ENCODE data around the gene GID4. TPM values are rescaled to one million over a fixed set of nuclear protein-coding genes. Genes with fewer than 3 reads are reported as not detected.
A peak's percentile ranks its signal among the peaks of the same experiment; 100 is the strongest.

Gene GID4
- total and polyA plus RNA-seq, 9 of the 15 experiments (the other 6 are each of a cell fraction or from before 2014, with no cell fraction given): 1.2 to 6.4 (median 3.7) TPM

DNA sequence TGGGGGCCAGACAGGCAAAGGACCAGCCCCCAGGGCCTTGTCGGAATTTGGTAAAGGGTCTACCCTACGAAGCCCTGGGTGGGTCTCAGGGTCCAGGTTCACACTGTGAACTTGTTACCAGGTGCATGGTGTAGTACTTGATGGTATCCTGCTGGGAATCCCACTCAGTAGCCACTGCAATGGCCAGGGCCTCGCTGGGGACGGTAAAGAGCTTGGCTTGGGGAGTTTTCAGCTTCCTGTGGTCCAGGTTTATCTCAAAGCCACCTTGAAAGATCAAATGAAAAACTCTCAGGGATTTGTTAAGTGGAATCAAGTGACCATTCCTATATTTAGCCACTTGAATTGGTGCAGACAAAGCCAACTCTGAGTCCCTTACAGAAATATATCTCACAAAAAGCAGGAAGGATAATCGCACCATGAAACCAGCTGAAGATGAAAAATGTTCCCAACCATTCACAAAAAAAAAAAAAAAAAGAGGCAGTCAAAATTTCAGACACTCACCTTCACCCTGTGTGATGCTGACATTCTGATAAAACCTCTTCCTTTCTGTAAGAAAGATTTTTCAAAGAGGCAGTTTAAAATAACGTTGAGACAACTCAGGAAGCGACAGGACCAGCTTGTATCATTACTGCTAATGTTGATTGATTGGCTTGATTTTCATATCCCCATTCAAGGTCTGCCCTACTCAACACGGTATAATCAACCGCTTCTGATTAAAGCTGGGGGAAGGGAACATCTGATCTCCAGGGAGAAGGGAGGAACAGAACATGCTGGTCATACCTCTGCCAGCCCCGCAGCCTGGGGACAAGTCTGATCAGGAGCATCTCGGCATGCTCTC lies 10.9 kb upstream of the GID4 start:
- peak in 1 of 4 experiments; percentile 15 for DNase-seq (ENCODE audit: extremely low read depth in 1 of 4, low spot score in 3 of 4)
- Histone ChIP-seq H3K79me2 (ENCODE audit: control insufficient read depth, insufficient read depth, low read length) (peaks cover 9% of the 10 kb centered on the region; the same call in 2 of the 3 replicates), H3K9me3 (replicated peaks; ENCODE audit: control insufficient read depth, insufficient read depth, low read depth, low read length) (no peaks in the 10 kb centered on the region), H2AFZ (ENCODE audit: low read depth, low read length) (no peak overlapping the region), H3K9ac (ENCODE audit: insufficient read depth in 1 of 2, low read depth in 2 of 2, low read length in 2 of 2) (peak overlapping the region in 1 of 2 experiments; percentile 36; a peak in 1 of 4 replicates), H3K4me3 (no peak overlapping the region), H3K4me2 (ENCODE audit: insufficient read depth, low read length) (no peak overlapping the region), H3K4me1 (replicated peaks in 1 of 2; ENCODE audit: control insufficient read depth in 2 of 2, insufficient read depth in 2 of 2, low read length in 2 of 2) (peaks cover 0 to 14% of the 10 kb centered on the region in 2 experiments; a peak in 3 of 5 replicates), H3K36me3 (ENCODE audit: control insufficient read depth, insufficient read depth, low read length) (peaks cover 22% of the 10 kb centered on the region; the same call in 2 of the 3 replicates), H3K27me3 (ENCODE audit: control insufficient read depth in 2 of 2, insufficient read depth in 2 of 2, low read length in 2 of 2) (no peaks in the 10 kb centered on the region), H4K20me1 (replicated peaks; ENCODE audit: control insufficient read depth, insufficient read depth, low read length) (no peaks in the 10 kb centered on the region; the same call in 1 of the 2 replicates), H3K9me1 (ENCODE audit: control insufficient read depth, insufficient read depth, low read length) (peaks cover 3% of the 10 kb centered on the region), H3K27ac (ENCODE audit: extremely low read depth, low read depth, low read length) (no peak overlapping the region)
- no peak for FAIRE-seq
- in situ Hi-C loops (cut with MboI) (loop anchor here (5.0 kb wide), 1 partner anchor 146 kb away; no protein-coding TSS in a partner anchor), intact Hi-C loops (cut with micrococcal nuclease) (no loop called here)
- no TSS peak for BruUV-seq (replicated peaks)
- WGBS (ENCODE audit: insufficient coverage, low coverage, missing lambda C conversion rate): 37% methylated on average over 9 of the region's 11 CpGs
- no peak for ATAC-seq
- CTCF ChIA-PET (ENCODE audit: low intra/inter-chr PET ratio): interaction anchor here (0.7 kb wide), 1 partner anchor 49 kb away, joined by 3 read pairs; no protein-coding TSS in a partner anchor
- POLR2A ChIA-PET: interaction anchor here (0.8 to 1.0 kb wide), 2 partner anchors 10 to 87 kb away, joined by 3 to 5 read pairs; no protein-coding TSS in a partner anchor
- TF ChIP-seq ZKSCAN8 (CRISPR knock-in tag; IDR thresholded peaks at IDR 0.05) (no peak), ZNF175 (CRISPR knock-in tag; IDR thresholded peaks at IDR 0.05; ENCODE audit: low read depth) (no peak), TBP (optimal IDR thresholded peaks at IDR 0.05; ENCODE audit: low read depth, low read length) (no peak), NCOA1 (IDR thresholded peaks at IDR 0.05; ENCODE audit: low read depth) (no peak), PTRF (tag; IDR thresholded peaks at IDR 0.05) (no peak), YBX1 (IDR thresholded peaks at IDR 0.05) (no peak), BRD4 (IDR thresholded peaks at IDR 0.05) (no peak), LEF1 (IDR thresholded peaks at IDR 0.05) (no peak), ESRRB (CRISPR knock-in tag; IDR thresholded peaks at IDR 0.05; ENCODE audit: borderline replicate concordance) (no peak), NELFE (IDR thresholded peaks at IDR 0.05; ENCODE audit: insufficient read depth, insufficient read length) (no peak), U2AF1 (optimal IDR thresholded peaks at IDR 0.05; ENCODE audit: low read depth, low read length) (no peak), SIN3B (IDR thresholded peaks at IDR 0.05; ENCODE audit: low read depth) (no peak)
- TF ChIP-seq, protein P1, sequence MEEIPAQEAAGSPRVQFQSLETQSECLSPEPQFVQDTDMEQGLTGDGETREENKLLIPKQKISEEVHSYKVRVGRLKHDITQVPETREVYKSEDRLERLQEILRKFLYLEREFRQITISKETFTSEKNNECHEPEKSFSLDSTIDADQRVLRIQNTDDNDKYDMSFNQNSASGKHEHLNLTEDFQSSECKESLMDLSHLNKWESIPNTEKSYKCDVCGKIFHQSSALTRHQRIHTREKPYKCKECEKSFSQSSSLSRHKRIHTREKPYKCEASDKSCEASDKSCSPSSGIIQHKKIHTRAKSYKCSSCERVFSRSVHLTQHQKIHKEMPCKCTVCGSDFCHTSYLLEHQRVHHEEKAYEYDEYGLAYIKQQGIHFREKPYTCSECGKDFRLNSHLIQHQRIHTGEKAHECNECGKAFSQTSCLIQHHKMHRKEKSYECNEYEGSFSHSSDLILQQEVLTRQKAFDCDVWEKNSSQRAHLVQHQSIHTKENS (CRISPR knock-in tag; IDR thresholded peaks at IDR 0.05): no peak
- TF ChIP-seq, protein P2, sequence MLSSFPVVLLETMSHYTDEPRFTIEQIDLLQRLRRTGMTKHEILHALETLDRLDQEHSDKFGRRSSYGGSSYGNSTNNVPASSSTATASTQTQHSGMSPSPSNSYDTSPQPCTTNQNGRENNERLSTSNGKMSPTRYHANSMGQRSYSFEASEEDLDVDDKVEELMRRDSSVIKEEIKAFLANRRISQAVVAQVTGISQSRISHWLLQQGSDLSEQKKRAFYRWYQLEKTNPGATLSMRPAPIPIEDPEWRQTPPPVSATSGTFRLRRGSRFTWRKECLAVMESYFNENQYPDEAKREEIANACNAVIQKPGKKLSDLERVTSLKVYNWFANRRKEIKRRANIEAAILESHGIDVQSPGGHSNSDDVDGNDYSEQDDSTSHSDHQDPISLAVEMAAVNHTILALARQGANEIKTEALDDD (IDR thresholded peaks at IDR 0.05): no peak
- TF ChIP-seq, protein P3, sequence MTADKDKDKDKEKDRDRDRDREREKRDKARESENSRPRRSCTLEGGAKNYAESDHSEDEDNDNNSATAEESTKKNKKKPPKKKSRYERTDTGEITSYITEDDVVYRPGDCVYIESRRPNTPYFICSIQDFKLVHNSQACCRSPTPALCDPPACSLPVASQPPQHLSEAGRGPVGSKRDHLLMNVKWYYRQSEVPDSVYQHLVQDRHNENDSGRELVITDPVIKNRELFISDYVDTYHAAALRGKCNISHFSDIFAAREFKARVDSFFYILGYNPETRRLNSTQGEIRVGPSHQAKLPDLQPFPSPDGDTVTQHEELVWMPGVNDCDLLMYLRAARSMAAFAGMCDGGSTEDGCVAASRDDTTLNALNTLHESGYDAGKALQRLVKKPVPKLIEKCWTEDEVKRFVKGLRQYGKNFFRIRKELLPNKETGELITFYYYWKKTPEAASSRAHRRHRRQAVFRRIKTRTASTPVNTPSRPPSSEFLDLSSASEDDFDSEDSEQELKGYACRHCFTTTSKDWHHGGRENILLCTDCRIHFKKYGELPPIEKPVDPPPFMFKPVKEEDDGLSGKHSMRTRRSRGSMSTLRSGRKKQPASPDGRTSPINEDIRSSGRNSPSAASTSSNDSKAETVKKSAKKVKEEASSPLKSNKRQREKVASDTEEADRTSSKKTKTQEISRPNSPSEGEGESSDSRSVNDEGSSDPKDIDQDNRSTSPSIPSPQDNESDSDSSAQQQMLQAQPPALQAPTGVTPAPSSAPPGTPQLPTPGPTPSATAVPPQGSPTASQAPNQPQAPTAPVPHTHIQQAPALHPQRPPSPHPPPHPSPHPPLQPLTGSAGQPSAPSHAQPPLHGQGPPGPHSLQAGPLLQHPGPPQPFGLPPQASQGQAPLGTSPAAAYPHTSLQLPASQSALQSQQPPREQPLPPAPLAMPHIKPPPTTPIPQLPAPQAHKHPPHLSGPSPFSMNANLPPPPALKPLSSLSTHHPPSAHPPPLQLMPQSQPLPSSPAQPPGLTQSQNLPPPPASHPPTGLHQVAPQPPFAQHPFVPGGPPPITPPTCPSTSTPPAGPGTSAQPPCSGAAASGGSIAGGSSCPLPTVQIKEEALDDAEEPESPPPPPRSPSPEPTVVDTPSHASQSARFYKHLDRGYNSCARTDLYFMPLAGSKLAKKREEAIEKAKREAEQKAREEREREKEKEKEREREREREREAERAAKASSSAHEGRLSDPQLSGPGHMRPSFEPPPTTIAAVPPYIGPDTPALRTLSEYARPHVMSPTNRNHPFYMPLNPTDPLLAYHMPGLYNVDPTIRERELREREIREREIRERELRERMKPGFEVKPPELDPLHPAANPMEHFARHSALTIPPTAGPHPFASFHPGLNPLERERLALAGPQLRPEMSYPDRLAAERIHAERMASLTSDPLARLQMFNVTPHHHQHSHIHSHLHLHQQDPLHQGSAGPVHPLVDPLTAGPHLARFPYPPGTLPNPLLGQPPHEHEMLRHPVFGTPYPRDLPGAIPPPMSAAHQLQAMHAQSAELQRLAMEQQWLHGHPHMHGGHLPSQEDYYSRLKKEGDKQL (CRISPR knock-in tag; IDR thresholded peaks at IDR 0.05; ENCODE audit: borderline replicate concordance): no peak
